Neutrophil (primary cell): ENCODE measurements around the gene DHRS7C.

ENCODE experiments used
- H3K27ac ChIP-seq: fragments of 200-600 bp; sonication (generic); 2 replicates; pipeline ENCODE4 v1.5.1; 2016; ENCODE audit warnings: mild to moderate bottlenecking, moderate library complexity
- H3K27me3 ChIP-seq: fragments of 200-600 bp; sonication (generic); 2 replicates; pipeline ENCODE4 v1.6.0; 2016; ENCODE audit warnings: mild to moderate bottlenecking
- H3K36me3 ChIP-seq: fragments of 200-600 bp; sonication (generic); 2 replicates; pipeline ENCODE4 v1.5.1; 2017
- H3K4me1 ChIP-seq, 2 experiments: fragments of 200-600 bp in 1 of 2; sonication (generic) in 1 of 2; 1 replicate in 1 of 2; 2 replicates in 1 of 2; pipeline versions ENCODE4 v1.5.1 to v1.6.1; 2013 to 2016; ENCODE audit warnings: low read depth in 1 of 2, low read length in 1 of 2, mild to moderate bottlenecking in 1 of 2, moderate library complexity in 1 of 2; ENCODE audit not compliant: control insufficient read depth in 1 of 2, insufficient read depth in 1 of 2
- H3K4me3 ChIP-seq, 2 experiments: fragments of 200-600 bp in 1 of 2; sonication (generic) in 1 of 2; 1 replicate in 1 of 2; 2 replicates in 1 of 2; pipeline ENCODE4 v1.5.1; 2013 to 2016; ENCODE audit warnings: low read depth in 1 of 2, low read length in 1 of 2, mild to moderate bottlenecking in 1 of 2, moderate library complexity in 1 of 2
- H3K9me3 ChIP-seq: fragments of 200-600 bp; sonication (generic); 2 replicates; pipeline ENCODE4 v1.5.1; 2016
- TF ChIP-seq, protein P1 (sequence below): fragments of 200-600 bp; sonication (generic); IDR thresholded peaks from 2 replicates; pipeline ENCODE4 v1.5.1; 2016; ENCODE audit warnings: antibody characterized with exemption

DHRS7C gene

DNA sequence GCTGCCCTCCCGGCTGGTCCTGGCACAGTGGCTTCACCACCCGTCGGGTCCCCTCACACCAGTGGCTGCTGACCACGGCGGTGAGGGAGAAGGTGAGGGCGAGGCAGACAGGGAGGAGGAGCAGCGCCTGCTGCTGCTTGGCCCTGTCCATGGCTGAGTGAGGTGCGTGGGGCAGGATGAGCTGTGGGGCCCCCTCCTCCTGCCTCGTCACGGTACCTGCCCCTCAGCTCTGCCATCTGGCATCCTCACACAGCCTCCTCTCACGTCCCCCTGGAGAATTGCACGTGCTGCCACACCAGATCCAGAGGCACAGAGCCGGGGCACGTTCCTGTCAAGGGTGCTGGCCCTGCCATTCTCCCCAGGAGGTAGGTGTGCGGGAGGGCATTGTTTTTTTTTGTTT is 30.5 kb upstream of the DHRS7C start, which contains the start of gene GSG1L2:
Gene GSG1L2 (minus strand): TSS at position 159 of the 400 bp plus-strand sequence. CDS start 8 bp downstream, at position 151.
- no peaks in the 10 kb centered on the region for H3K4me1 ChIP-seq
- H3K27me3 ChIP-seq: peaks cover 18% of the 10 kb centered on the region
- H3K36me3 ChIP-seq: no peaks in the 10 kb centered on the region
- no peak within 1 kb of the TSS for H3K4me3 ChIP-seq
- TF ChIP-seq, protein P1, sequence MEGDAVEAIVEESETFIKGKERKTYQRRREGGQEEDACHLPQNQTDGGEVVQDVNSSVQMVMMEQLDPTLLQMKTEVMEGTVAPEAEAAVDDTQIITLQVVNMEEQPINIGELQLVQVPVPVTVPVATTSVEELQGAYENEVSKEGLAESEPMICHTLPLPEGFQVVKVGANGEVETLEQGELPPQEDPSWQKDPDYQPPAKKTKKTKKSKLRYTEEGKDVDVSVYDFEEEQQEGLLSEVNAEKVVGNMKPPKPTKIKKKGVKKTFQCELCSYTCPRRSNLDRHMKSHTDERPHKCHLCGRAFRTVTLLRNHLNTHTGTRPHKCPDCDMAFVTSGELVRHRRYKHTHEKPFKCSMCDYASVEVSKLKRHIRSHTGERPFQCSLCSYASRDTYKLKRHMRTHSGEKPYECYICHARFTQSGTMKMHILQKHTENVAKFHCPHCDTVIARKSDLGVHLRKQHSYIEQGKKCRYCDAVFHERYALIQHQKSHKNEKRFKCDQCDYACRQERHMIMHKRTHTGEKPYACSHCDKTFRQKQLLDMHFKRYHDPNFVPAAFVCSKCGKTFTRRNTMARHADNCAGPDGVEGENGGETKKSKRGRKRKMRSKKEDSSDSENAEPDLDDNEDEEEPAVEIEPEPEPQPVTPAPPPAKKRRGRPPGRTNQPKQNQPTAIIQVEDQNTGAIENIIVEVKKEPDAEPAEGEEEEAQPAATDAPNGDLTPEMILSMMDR: no peak
- H3K9me3 ChIP-seq: no peaks in the 10 kb centered on the region
- no peak within 1 kb of the TSS for H3K27ac ChIP-seq

DNA sequence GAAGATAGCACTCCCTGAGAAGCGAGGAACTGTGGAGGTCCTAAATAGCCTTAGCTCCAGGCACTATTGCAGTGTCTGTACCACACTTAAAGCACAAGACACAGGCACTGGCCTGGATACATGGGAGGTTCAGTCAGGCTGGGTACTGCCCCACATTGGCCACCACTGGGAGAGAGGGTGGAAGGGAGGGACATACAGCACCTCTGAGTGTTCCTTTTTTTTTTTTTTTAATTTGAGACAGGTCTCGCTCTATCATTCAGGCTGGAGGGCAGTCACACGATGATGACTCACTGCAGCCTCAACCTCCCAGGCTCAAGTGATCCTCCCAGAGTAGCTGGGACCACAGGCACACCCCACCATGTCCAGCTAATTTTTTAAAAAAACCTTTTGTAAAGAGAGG is 29.1 kb upstream of the DHRS7C start:
- TF ChIP-seq, protein P1: no peak
- Histone ChIP-seq H3K4me3 (no peak overlapping the region), H3K27ac (no peak overlapping the region), H3K4me1 (no peaks in the 10 kb centered on the region), H3K27me3 (peaks cover 13% of the 10 kb centered on the region), H3K36me3 (no peaks in the 10 kb centered on the region), H3K9me3 (no peaks in the 10 kb centered on the region)

- no peak overlapping the region for H3K27ac ChIP-seq
- H3K27me3 ChIP-seq: peaks cover 5% of the 10 kb centered on the region
- no peak overlapping the region for H3K4me3 ChIP-seq
- no peaks in the 10 kb centered on the region for H3K9me3 ChIP-seq
- H3K36me3 ChIP-seq: no peaks in the 10 kb centered on the region
- no peaks in the 10 kb centered on the region for H3K4me1 ChIP-seq
- TF ChIP-seq, protein P1: no peak
Measured at GRCh38 chr17:9818760-9819159, 27.4 kb upstream of the DHRS7C start.

DNA sequence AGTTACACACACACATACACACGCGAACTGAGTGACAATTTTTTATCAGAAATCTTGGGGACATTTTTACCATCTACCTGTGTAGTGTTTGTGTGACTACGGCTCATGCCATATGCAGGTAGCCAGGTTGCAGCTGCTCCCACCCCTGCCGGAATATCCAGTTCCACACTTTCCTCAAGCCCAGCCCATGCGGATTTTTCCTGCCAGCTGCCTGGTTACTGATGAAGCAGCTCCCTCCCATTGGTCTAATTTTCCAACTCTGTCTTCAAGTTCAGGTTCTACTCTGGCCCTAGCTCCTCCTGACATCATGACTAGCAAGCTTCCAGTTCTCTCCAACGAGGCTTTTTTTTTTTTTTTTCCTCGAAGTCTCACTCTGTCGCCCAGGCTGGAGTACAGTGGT is 25.7 kb upstream of the DHRS7C start:
- Histone ChIP-seq H3K9me3 (no peaks in the 10 kb centered on the region), H3K36me3 (no peaks in the 10 kb centered on the region), H3K4me3 (no peak overlapping the region), H3K27me3 (peaks cover 5% of the 10 kb centered on the region), H3K27ac (no peak overlapping the region), H3K4me1 (no peaks in the 10 kb centered on the region)
- TF ChIP-seq, protein P1: no peak

DNA sequence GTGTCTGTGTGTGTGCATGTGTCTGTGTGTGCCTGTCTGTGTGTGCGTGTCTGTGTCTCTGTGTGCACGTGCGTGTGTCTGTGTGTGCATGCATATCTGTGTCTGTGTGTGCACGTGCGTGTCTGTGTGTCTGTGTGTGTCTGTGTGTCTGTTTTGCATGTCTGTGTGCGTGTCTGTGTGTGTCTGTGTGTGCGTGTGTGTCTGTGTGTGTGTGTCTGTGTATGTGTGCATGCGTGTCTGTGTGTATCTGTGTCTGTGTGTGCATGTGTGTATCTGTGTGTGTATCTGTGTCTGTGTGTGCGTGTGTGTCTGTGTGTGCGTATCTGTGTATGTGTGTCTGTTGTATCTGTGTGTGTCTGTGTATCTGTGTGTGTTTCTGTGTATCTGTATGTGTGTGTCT is 25.1 kb upstream of the DHRS7C start:
- no peaks in the 10 kb centered on the region for H3K9me3 ChIP-seq
- H3K27ac ChIP-seq: no peak overlapping the region
- no peaks in the 10 kb centered on the region for H3K4me1 ChIP-seq
- peaks cover 8% of the 10 kb centered on the region for H3K27me3 ChIP-seq
- no peak overlapping the region for H3K4me3 ChIP-seq
- H3K36me3 ChIP-seq: no peaks in the 10 kb centered on the region
- TF ChIP-seq, protein P1: no peak
